HT1080 (cell line): ENCODE results near the gene MYBBP1A. TPM values are rescaled to one million over a fixed set of nuclear protein-coding genes. Genes with fewer than 3 reads are reported as not detected.

Source experiments
- DNase-seq: peaks from one replicate; pipeline ENCODE4 v3.0.0-alpha.2; 2015; ENCODE audit warnings: low read depth
- total RNA-seq: library from RNA; depleted of rRNA; stranded (reverse); fragments of >200 nt; shearing (Covaris generic); gene quantifications from 2 replicates; pipeline ENCODE4 v1.2.3, GENCODE V29; 2014

Gene MYBBP1A
- total RNA-seq, 1 experiment from 2014 or later, result 117 TPM

DNA sequence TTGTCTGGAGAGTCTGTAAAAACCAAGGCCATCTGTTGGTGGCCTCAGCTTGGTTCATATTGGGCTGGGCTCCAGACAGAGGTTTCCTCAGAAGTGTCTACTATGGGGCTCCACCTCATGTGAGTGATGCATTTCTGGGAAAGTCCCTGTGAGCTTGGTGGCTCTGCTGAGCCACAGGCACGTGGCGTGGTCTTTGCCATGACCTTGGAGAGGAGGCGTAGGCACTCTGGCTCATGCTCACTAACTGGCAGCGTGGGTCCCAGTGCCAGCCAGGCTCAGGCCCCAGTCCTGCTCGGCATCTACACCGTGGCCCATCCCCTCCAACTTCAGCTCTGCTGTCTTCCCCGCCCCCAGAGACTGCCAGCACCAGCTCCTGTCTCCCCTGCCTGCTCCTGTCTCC, 18.5 kb upstream of the MYBBP1A start:
- no peak for DNase-seq

- DNase-seq, result no peak
Observed at GRCh38 chr17:4573115-4573514, 17.9 kb upstream of the MYBBP1A start.

DNA sequence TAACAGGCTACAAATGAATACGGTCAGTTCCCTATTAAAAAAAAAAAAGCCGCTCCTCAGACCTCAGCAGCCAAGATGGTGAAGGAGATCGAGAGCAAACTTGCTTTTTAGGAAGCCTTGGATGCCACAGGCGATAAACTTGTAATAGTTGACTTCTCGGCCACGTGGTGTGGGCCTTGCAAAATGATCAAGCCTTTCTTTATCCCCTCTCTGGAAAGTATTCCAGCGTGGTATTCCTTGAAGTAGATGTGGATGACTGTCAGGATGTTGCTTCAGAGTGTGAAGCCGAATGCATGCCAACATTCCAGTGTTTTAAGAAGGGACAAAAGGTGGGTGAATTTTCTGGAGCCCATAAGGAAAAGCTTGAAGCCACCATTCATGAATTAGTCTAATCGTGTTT, 16.9 kb upstream of the MYBBP1A start:
- DNase-seq, result no peak

DNA sequence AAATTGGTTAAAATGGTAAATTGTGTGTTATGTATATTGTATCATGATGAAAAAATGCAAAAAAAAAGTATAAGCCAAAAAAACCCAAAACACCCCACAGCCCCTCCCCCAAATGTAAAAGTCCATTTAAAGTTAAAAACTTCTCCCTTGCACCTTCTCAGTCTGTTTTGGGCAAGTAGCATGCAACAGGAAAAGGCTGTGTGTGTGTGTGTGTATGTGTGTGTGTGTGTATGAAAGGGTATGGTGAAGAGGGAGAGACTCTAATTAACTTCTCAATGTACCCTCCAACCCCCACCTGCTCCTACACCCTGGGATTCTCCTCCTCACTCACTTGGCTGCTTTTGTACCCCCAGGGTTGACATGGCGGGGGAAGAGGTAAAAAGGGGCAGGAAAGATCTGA, 14.4 kb upstream of the MYBBP1A start:
- no peak for DNase-seq

- DNase-seq, result peak; percentile 36
Observed at GRCh38 chr17:4566785-4567184, 11.6 kb upstream of the MYBBP1A start.

DNA sequence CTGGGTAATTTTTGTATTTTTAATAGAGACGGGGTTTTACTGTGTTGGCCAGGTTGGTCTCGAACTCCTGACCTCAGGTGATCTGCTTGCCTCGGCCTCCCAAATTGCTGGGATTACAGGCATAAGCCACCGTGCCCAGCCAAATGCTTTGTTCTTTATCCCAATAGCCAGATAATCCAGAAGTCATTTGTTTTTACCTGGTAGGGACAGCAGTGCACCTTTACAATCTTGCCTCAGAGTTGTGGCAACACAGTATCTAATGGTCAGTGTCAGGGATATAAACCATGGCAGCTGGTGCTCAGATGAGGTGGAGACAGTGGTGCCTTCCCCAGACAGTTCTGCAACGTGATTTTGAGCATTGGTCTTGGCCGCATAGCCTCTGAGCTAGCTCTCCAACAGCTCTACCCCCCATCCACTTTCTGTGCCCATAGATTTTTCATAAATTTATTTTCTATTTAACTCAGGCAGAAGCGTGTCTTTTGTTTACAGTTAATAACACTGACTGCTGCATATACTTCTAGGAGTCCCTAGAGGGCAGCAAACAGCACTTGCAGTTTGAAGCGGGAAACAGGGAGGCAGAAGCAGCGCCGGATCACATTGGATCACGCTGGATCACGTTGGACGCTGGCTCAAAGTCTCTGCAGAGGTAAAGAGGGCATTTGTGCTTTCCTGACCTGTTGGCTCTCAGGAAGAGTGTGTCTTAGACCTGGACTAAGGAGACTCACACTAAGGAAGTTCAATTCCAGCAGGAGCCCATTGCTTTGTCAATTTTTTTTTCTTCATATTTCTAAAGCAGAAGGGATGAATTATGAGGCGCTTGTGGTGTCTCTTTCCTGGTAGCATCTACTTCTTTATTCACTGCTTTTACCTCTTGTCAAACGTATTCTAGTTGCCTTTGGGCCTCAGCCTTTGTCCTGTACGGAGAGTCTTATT, 10.3 kb upstream of the MYBBP1A start:
- DNase-seq, result peak; percentile 52

- DNase-seq, result no peak
Observed at GRCh38 chr17:4562015-4562969, 7.1 kb upstream of the MYBBP1A start.

- DNase-seq, result no peak
Observed at GRCh38 chr17:4560837-4561256, 5.7 kb upstream of the MYBBP1A start.

GRCh38 chr17:4560421-4560820, 5.2 kb upstream of the MYBBP1A start, which contains the start of gene GGT6:
Gene GGT6, minus strand, starts transcription at chr17:4560577. Its CDS starts 56 bp downstream, at chr17:4560521.
- no peak for DNase-seq

GRCh38 chr17:4559966-4560365, 4.8 kb upstream of the MYBBP1A start:
- no peak for DNase-seq

DNA sequence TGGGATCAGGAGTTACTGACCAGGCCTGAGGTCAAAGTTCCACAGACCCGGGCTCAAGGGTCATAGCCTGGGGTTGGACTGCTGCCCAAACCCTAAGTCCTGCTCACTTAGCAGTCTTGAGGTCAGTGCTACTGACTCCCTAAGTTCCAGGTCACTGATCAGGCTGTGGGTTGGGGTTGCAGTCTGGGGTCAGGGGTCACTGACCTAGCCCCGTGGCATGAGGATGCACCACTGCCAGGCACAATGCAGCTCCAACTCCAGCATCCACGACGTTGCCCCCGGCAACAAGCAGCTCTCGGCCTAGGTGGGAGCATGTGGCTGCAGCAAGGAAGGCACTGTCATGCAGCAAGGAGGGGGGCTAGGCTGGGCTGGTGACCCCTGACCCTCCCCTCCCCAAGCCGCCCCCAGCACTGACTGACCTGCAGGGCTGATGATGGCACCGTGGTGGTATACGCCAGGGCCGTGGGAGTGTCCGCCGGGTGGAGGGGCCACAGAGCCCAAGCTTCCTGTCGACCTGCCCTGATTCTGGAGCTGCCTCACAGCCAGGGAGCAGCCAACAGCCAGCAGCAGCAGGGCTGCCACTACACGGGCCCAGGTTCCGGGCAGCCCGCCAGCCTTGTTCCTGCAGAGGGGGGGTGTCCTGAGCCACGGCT, 4.1 kb upstream of the MYBBP1A start:
- no peak for DNase-seq

DNA sequence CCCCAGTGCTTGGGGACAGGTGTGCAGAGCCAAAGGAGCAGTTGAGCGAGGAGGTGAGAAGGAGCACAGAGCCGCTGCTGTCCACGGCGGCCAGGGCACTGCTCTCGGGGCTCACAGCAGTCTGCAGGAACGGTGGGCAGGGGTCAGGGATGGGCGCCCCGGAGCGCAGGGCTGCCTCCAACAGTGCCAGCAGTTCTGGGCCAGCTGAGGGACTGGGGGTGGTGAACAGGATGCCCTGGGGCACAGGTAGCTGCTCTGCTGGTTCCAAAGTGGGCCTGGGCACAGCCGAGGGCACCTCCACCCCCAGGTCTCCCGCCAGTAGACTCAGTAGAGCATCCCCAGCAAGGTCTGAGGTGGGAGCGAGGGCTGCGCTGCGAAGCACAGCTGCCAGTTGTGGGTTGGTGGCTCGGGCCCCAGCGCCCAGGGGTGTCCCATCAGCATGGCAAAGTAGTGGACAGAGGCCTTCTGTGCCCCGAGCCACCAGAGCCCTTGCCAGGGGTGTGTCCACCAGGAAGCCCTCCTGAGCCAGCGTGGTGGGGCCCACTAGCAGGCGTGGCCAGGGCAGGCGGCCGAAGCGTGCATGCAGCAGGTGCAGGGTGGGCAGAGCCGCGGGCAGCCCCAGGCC, 3.3 kb upstream of the MYBBP1A start:
- no peak for DNase-seq

DNA sequence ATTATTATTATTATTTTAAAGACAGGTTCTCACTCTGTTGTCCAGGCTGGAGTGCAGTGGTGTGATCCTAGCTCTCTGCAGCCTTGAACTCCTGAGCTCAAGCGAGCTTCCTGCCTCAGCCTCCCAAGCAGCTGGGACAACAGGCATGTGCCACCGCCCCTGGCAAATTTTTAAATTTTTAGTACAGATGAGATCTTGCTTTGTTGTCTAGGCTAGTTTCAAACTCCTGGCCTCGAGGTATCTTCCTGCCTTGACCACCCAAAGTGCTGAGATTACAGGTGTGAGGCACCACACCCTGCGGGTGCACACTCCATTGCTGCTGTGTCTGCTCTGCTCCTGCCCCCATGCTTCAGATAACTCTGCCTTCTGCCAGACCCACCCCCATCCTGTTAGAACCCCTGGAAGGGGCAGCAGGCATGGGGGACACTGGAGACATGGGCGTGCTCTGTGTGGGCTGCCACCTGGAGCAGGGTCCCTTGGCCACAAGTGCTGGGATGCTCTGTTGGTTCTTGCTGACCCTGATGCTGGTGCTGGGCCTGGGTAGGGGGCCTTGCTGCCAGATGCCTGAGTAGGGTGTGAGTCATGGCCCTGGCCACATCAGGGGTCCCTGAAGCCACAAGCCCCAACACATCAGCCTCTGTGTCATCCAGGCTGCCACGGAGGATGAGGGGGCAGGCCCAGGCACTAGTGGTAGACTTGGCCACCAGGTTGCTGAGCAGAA, 2.6 kb upstream of the MYBBP1A start:
- DNase-seq, result no peak

GRCh38 chr17:4556996-4557395, 1.8 kb upstream of the MYBBP1A start:
- no peak for DNase-seq

GRCh38 chr17:4555873-4556759, 932 bp upstream of the MYBBP1A start:
- no peak for DNase-seq

GRCh38 chr17:4554441-4554996, 665 bp downstream of the MYBBP1A start:
- no peak for DNase-seq

- no peak for DNase-seq
Observed at GRCh38 chr17:4553669-4554068, 1.5 kb downstream of the MYBBP1A start.

GRCh38 chr17:4551796-4552525, 3.2 kb downstream of the MYBBP1A start:
- no peak for DNase-seq
